Smooth muscle cell (in vitro differentiated cells): ENCODE data around the gene SLC6A1. TPM values are rescaled to one million over a fixed set of nuclear protein-coding genes. Genes with fewer than 3 reads are reported as not detected.

Experiments used
- DNase-seq: peaks from one replicate; lab custom pipeline; 2025; ENCODE audit not compliant: unreplicated experiment; lab: John Stamatoyannopoulos, UW
- H2AFZ ChIP-seq: fragments of 200-600 bp; sonication (generic); 2 replicates; pipeline ENCODE4 v1.6.0; 2016; ENCODE audit warnings: antibody characterized with exemption, low read depth, mild to moderate bottlenecking
- H3F3A ChIP-seq: fragments of 200-600 bp; sonication (generic); 2 replicates; pipeline ENCODE4 v1.6.0; 2017; ENCODE audit warnings: antibody characterized with exemption, low read depth
- H3K27ac ChIP-seq: fragments of 200-600 bp; sonication (generic); 2 replicates; pipeline ENCODE4 v1.5.1; 2016; ENCODE audit warnings: low read depth, mild to moderate bottlenecking
- H3K27me3 ChIP-seq: fragments of 200-600 bp; sonication (generic); 2 replicates; pipeline ENCODE4 v1.6.1; 2016; ENCODE audit warnings: low read depth, mild to moderate bottlenecking
- H3K36me3 ChIP-seq: fragments of 200-600 bp; sonication (generic); 2 replicates; pipeline ENCODE4 v1.5.1; 2016; ENCODE audit warnings: low read depth
- H3K4me1 ChIP-seq: fragments of 200-600 bp; sonication (generic); 2 replicates; pipeline ENCODE4 v1.5.1; 2016; ENCODE audit warnings: low read depth
- H3K4me2 ChIP-seq: fragments of 200-600 bp; sonication (generic); 2 replicates; pipeline ENCODE4 v1.6.0; 2016; ENCODE audit warnings: mild to moderate bottlenecking
- H3K4me3 ChIP-seq: fragments of 200-600 bp; sonication (generic); 2 replicates; pipeline ENCODE4 v1.5.1; 2016; ENCODE audit warnings: mild to moderate bottlenecking
- H3K79me2 ChIP-seq: fragments of 200-600 bp; sonication (generic); 2 replicates; pipeline ENCODE4 v1.6.0; 2016; ENCODE audit warnings: low read depth, mild to moderate bottlenecking
- H3K9ac ChIP-seq: fragments of 200-600 bp; sonication (generic); 2 replicates; pipeline ENCODE4 v1.6.0; 2016; ENCODE audit warnings: low read depth
- H3K9me3 ChIP-seq: fragments of 200-600 bp; sonication (generic); replicated peaks from 2 replicates; pipeline ENCODE4 v1.5.1; 2016; ENCODE audit warnings: low read depth
- H4K20me1 ChIP-seq: fragments of 200-600 bp; sonication (generic); 2 replicates; pipeline ENCODE4 v1.6.0; 2016; ENCODE audit warnings: low read depth
- CTCF ChIP-seq: fragments of 200-600 bp; sonication (generic); IDR thresholded peaks from 2 replicates; pipeline ENCODE4 v1.5.1; 2017; ENCODE audit warnings: borderline replicate concordance, mild to moderate bottlenecking, antibody characterized with exemption; ENCODE audit not compliant: insufficient read depth, poor library complexity, severe bottlenecking
- WGBS: methylation state at CpG from one replicate; pipeline ENCODE4 v1.1.7; 2016; ENCODE audit warnings: low lambda C conversion rate; 5-methylcytosine and 5-hydroxymethylcytosine counted together
- polyA plus RNA-seq: library from polyadenylated mRNA; unstranded; fragments of >200 nt; fragmentation: Nextera tagmentation; extraction: Ambion mirVana; gene quantifications from 2 replicates; pipeline ENCODE4 v1.2.1, GENCODE V29; 2016
- total RNA-seq: library from RNA; depleted of rRNA; stranded (reverse); fragments of >200 nt; gene quantifications from 2 replicates; pipeline ENCODE4 v1.2.3, GENCODE V29; 2014

Gene SLC6A1
- total and polyA plus RNA-seq, 2 experiments from 2014 or later: 0.26 to 0.40 TPM

GRCh38 chr3:11078826-11079515 is 86.4 kb downstream of the SLC6A1 start:
- no peaks in the 10 kb centered on the region for H4K20me1 ChIP-seq
- H3K79me2 ChIP-seq: no peaks in the 10 kb centered on the region
- no peaks in the 10 kb centered on the region for H3F3A ChIP-seq
- no peaks in the 10 kb centered on the region for H3K4me1 ChIP-seq
- no peak overlapping the region for H3K9ac ChIP-seq
- 90% methylated on average over 5 of the region's 5 CpGs for WGBS
- H3K4me3 ChIP-seq: no peak overlapping the region
- no peaks in the 10 kb centered on the region for H3K36me3 ChIP-seq
- H2AFZ ChIP-seq: no peak overlapping the region
- no peaks in the 10 kb centered on the region for H3K27me3 ChIP-seq
- DNase-seq: no peak
- H3K4me2 ChIP-seq: no peak overlapping the region
- H3K27ac ChIP-seq: no peak overlapping the region
- TF ChIP-seq CTCF: no peak
- H3K9me3 ChIP-seq: no peaks in the 10 kb centered on the region

- Histone ChIP-seq H3K4me3 (no peak overlapping the region), H3K27ac (no peak overlapping the region), H3K27me3 (no peaks in the 10 kb centered on the region), H4K20me1 (no peaks in the 10 kb centered on the region), H2AFZ (no peak overlapping the region), H3F3A (no peaks in the 10 kb centered on the region), H3K9me3 (no peaks in the 10 kb centered on the region), H3K9ac (no peak overlapping the region), H3K4me2 (no peak overlapping the region), H3K4me1 (no peaks in the 10 kb centered on the region), H3K79me2 (no peaks in the 10 kb centered on the region), H3K36me3 (no peaks in the 10 kb centered on the region)
- TF ChIP-seq CTCF: no peak
- DNase-seq: no peak
- WGBS: 80% methylated on average over 5 of the region's 5 CpGs
Measured at GRCh38 chr3:11080492-11080891, 87.9 kb downstream of the SLC6A1 start.

GRCh38 chr3:11084098-11084497 is 91.5 kb downstream of the SLC6A1 start:
- Histone ChIP-seq H3K9me3 (no peaks in the 10 kb centered on the region), H3K36me3 (no peaks in the 10 kb centered on the region), H3K4me3 (no peak overlapping the region), H3K9ac (no peak overlapping the region), H3F3A (no peaks in the 10 kb centered on the region), H4K20me1 (no peaks in the 10 kb centered on the region), H3K27ac (no peak overlapping the region), H3K4me2 (no peak overlapping the region), H2AFZ (no peak overlapping the region), H3K4me1 (no peaks in the 10 kb centered on the region), H3K79me2 (no peaks in the 10 kb centered on the region), H3K27me3 (no peaks in the 10 kb centered on the region)
- WGBS: 62% methylated on average over 2 of the region's 2 CpGs
- no peak for DNase-seq
- TF ChIP-seq CTCF: no peak

GRCh38 chr3:11084677-11085076 is 92.1 kb downstream of the SLC6A1 start:
- Histone ChIP-seq H3K9ac (no peak overlapping the region), H3F3A (no peaks in the 10 kb centered on the region), H3K27me3 (no peaks in the 10 kb centered on the region), H3K27ac (no peak overlapping the region), H3K4me2 (no peak overlapping the region), H2AFZ (no peak overlapping the region), H3K4me3 (no peak overlapping the region), H3K36me3 (no peaks in the 10 kb centered on the region), H4K20me1 (no peaks in the 10 kb centered on the region), H3K79me2 (no peaks in the 10 kb centered on the region), H3K9me3 (no peaks in the 10 kb centered on the region), H3K4me1 (no peaks in the 10 kb centered on the region)
- 58% methylated on average over 11 of the region's 11 CpGs for WGBS
- no peak for DNase-seq
- no peak for TF ChIP-seq CTCF
